ENCODE results near the gene KRT78. TPM values are rescaled to one million over a fixed set of nuclear protein-coding genes. Genes with fewer than 3 reads are reported as not detected.
"Not testable (repeated sequence)": the region's sequence is repeated elsewhere in the genome, so short reads cannot be mapped to it uniquely, and the experiment has no call there.

KRT78 gene
- total and polyA plus RNA-seq, 8 donors = 0.14 to 0.21 (median 0.14) TPM; not detected in 5

- no peak overlapping the region for H3K4me3 ChIP-seq
- H3K36me3 ChIP-seq = no peaks in the 10 kb centered on the region
- no peak overlapping the region for H3K27ac ChIP-seq
- H3K27me3 ChIP-seq = peaks cover 0 to 39% of the 10 kb centered on the region in 2 donors
- peaks cover 5 to 9% of the 10 kb centered on the region in 2 donors for H3K4me1 ChIP-seq
- no peaks in the 10 kb centered on the region for H3K9me3 ChIP-seq
- no peak for TF ChIP-seq CTCF (IDR thresholded peaks at IDR 0.05)
- ATAC-seq (no peak), DNase-seq (no peak)
- intact Hi-C loops (cut with DNase I) = no loop called here
These were observed 51.3 kb downstream of the KRT78 start for GRCh38 chr12:52797529-52797894.

GRCh38 chr12:52796839-52797528 lies 51.8 kb downstream of the KRT78 start:
- no peak for DNase-seq
- H3K4me1 ChIP-seq = peaks cover 5 to 9% of the 10 kb centered on the region in 2 donors
- H3K27me3 ChIP-seq = peaks cover 0 to 44% of the 10 kb centered on the region in 2 donors
- no peaks in the 10 kb centered on the region for H3K9me3 ChIP-seq
- H3K4me3 ChIP-seq = no peak overlapping the region
- intact Hi-C loops (cut with DNase I) = no loop called here
- TF ChIP-seq CTCF (IDR thresholded peaks at IDR 0.05) = no peak
- no peaks in the 10 kb centered on the region for H3K36me3 ChIP-seq
- ATAC-seq = no peak
- no peak overlapping the region for H3K27ac ChIP-seq

GRCh38 chr12:52796429-52796794 lies 52.4 kb downstream of the KRT78 start:
- Histone ChIP-seq H3K36me3 (no peaks in the 10 kb centered on the region), H3K4me3 (no peak overlapping the region), H3K27ac (no peak overlapping the region), H3K27me3 (peaks cover 0 to 49% of the 10 kb centered on the region in 2 donors), H3K4me1 (peaks cover 5 to 9% of the 10 kb centered on the region in 2 donors), H3K9me3 (no peaks in the 10 kb centered on the region)
- intact Hi-C loops (cut with DNase I) = no loop called here
- no peak for ATAC-seq
- no peak for DNase-seq
- TF ChIP-seq CTCF (IDR thresholded peaks at IDR 0.05) = no peak

- TF ChIP-seq CTCF (IDR thresholded peaks at IDR 0.05) = no peak
- H3K4me1 ChIP-seq = peaks cover 0 to 9% of the 10 kb centered on the region in 2 donors
- H3K27ac ChIP-seq = no peak within 1 kb of the TSS
- ATAC-seq (no peak), DNase-seq (no peak)
- peaks cover 0 to 54% of the 10 kb centered on the region in 2 donors for H3K27me3 ChIP-seq
- intact Hi-C loops (cut with DNase I) = no loop called here
- no peaks in the 10 kb centered on the region for H3K36me3 ChIP-seq
- no peak within 1 kb of the TSS for H3K4me3 ChIP-seq
- H3K9me3 ChIP-seq = no peaks in the 10 kb centered on the region
These were observed 52.9 kb downstream of the KRT78 start, which contains the start of gene KRT3 for GRCh38 chr12:52795694-52796428. KRT3 (minus strand) TSS chr12:52796117; CDS start chr12:52796042, 75 bp downstream.

- intact Hi-C loops (cut with DNase I); H3K27ac ChIP-seq; H3K36me3 ChIP-seq; H3K4me1 ChIP-seq; DNase-seq; H3K4me3 ChIP-seq; H3K9me3 ChIP-seq; ATAC-seq: not testable (repeated sequence)
- peaks cover 0 to 60% of the 10 kb centered on the region in 2 donors for H3K27me3 ChIP-seq
These were observed 53.5 kb downstream of the KRT78 start for GRCh38 chr12:52795332-52795674.

Data from left lung (tissue), 10 donors.